Ovary (tissue), 9 donors: ENCODE measurements around the gene NRXN3. TPM values are rescaled to one million over a fixed set of nuclear protein-coding genes. Genes with fewer than 3 reads are reported as not detected.

Experiments used
- DNase-seq, 5 donors: peaks; one replicate each; pipeline ENCODE4 v3.0.0-alpha.2; 2019 to 2020
- H3K27ac ChIP-seq, 2 donors: fragments of 200-600 bp; one replicate each; pipeline versions ENCODE4 v1.5.1 to v1.8.0; 2019 to 2022
- H3K27me3 ChIP-seq: fragments of 200-600 bp; one replicate; pipeline ENCODE4 v1.8.0; 2022
- H3K36me3 ChIP-seq: fragments of 200-600 bp; sonication (generic); one replicate; pipeline ENCODE4 v1.5.1; 2019
- H3K4me1 ChIP-seq: one replicate; pipeline ENCODE4 v1.8.1; 2013; ENCODE audit warnings: mild to moderate bottlenecking, moderate library complexity; ENCODE audit not compliant: insufficient read depth
- H3K4me3 ChIP-seq: fragments of 200-600 bp; sonication (generic); one replicate; pipeline ENCODE4 v1.5.1; 2017
- H3K9me3 ChIP-seq, 2 donors: fragments of 200-600 bp in 1 of 2; sonication (generic) in 1 of 2; one replicate each; pipeline versions ENCODE4 v1.5.1 to v1.8.1; 2013 to 2019; ENCODE audit warnings: mild to moderate bottlenecking in 1 of 2, moderate library complexity in 1 of 2
- EP300 ChIP-seq: sonication (generic); formaldehyde crosslinking; IDR thresholded peaks from one replicate; pipeline ENCODE4 v1.6.1; 2017; ENCODE audit warnings: antibody characterized with exemption
- POLR2A ChIP-seq: fragments of 450-650 bp; IDR thresholded peaks from one replicate; pipeline ENCODE4 v1.6.1; 2017; ENCODE audit warnings: antibody characterized with exemption, mild to moderate bottlenecking, moderate library complexity
- WGBS, 3 donors: extraction: QIAGEN DNeasy Blood & Tissue Kit in 1 of 3; methylation state at CpG; one replicate each; pipeline versions ENCODE4 v1.1.5 to v1.1.7; 2013 to 2017; 5-methylcytosine and 5-hydroxymethylcytosine counted together
- intact Hi-C, 4 donors: fragments of 100-400 bp; cut with DNase I; formaldehyde crosslinking; loops; one replicate each; pipeline versions ENCODE4 v1.11.0 to v1.15.1; 2022 to 2023
- polyA plus RNA-seq, 2 donors: library from polyadenylated mRNA; stranded (reverse); fragments of 200-250 nt in 1 of 2; fragments of 350-450 nt in 1 of 2; fragmentation: Illumina TruSeq in 1 of 2; extraction: RNeasy Lipid Tissue Mini Kit (QIAGEN cat#74804) in 1 of 2; gene quantifications; one replicate each; pipeline ENCODE4 v1.2.3, GENCODE V29; 2013 to 2014
- total RNA-seq, 7 donors: library from RNA; depleted of rRNA in 2 of 7; stranded (reverse); fragments of >200 nt in 2 of 7; fragmentation: NEBNext Ultra II Directional in 3 of 7; extraction: Animal tissue kit (Norgen Biotek cat#: 25700) in 3 of 7; gene quantifications; one replicate each; pipeline versions ENCODE4 v1.1.0 to v1.2.4, GENCODE V29; 2016 to 2023
- TF ChIP-seq, protein P1 (sequence below), 3 donors: fragments of 450-650 bp in 2 of 3; fragments of 200-600 bp in 1 of 3; IDR thresholded peaks; one replicate each; pipeline versions ENCODE4 v1.5.1 to v1.8.0; 2016 to 2022; ENCODE audit warnings: antibody characterized with exemption in 3 of 3, mild to moderate bottlenecking in 1 of 3
- donor health status: DM: no; HTN: no; CAD: no; lungs with moderate emphysema.
- donor health status: DM: no; HTN: no; CAD: no.
- donor health status: Bipolar disorder and iron deficiency.
- donor health status: DM: yes; HTN: yes; CAD: no.
- donor health status: DM: no; HTN: no; CAD: no.
- donor health status: DM: yes; HTN: yes; CAD: no.

NRXN3 gene
- total and polyA plus RNA-seq, 9 donors: 0.28 to 6.2 (median 0.82) TPM

DNA sequence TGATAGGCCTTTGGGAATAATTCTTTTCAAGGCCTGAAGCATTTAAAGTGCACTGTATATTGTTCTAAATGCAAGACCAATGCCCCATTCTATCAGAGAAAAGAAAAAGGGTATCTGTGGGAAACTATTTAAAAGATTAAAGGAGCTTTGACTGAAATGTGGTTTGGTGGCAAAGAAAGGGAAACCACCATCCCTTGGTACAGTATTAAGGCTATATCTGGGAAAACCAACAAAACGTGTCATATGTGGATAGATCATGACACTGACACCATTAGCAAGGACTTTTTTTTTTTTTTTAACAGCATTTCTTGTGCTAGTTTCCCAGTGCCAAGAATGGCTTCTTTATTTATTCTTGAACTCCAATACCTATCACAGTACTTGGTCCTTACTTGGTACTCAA is 1150.4 kb downstream of the NRXN3 start:
- no peak for TF ChIP-seq POLR2A
- no peak for TF ChIP-seq EP300
- TF ChIP-seq, protein P1, sequence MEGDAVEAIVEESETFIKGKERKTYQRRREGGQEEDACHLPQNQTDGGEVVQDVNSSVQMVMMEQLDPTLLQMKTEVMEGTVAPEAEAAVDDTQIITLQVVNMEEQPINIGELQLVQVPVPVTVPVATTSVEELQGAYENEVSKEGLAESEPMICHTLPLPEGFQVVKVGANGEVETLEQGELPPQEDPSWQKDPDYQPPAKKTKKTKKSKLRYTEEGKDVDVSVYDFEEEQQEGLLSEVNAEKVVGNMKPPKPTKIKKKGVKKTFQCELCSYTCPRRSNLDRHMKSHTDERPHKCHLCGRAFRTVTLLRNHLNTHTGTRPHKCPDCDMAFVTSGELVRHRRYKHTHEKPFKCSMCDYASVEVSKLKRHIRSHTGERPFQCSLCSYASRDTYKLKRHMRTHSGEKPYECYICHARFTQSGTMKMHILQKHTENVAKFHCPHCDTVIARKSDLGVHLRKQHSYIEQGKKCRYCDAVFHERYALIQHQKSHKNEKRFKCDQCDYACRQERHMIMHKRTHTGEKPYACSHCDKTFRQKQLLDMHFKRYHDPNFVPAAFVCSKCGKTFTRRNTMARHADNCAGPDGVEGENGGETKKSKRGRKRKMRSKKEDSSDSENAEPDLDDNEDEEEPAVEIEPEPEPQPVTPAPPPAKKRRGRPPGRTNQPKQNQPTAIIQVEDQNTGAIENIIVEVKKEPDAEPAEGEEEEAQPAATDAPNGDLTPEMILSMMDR (IDR thresholded peaks at IDR 0.05): no peak
- no peaks in the 10 kb centered on the region for H3K9me3 ChIP-seq
- H3K4me3 ChIP-seq: no peak overlapping the region
- WGBS, 3 donors: 55 to 64% (median 60%) methylated on average over 1 of the region's 1 CpG
- no peaks in the 10 kb centered on the region for H3K36me3 ChIP-seq
- no peak for DNase-seq
- intact Hi-C loops: no loop called here
- no peaks in the 10 kb centered on the region for H3K4me1 ChIP-seq
- H3K27me3 ChIP-seq: no peaks in the 10 kb centered on the region
- H3K27ac ChIP-seq: no peak overlapping the region

DNA sequence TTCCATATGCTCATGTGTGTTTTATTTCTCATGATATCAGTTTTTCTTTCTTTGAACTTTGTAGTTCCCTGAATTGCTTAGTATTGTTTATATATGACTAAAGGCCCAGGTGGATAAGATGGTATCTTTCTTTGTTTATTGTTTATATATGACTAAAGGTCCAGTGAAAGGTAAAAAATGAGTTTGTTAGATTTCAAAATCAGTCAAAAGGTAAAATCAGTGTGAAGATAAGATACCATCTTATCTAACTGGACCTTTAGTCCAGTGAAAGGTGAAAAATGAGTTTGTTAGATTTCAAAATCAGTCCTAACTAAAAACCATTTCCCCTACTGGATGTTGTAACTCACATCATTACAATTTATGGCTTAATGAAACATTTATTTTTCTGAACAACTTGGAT is 1150.9 kb downstream of the NRXN3 start:
- DNase-seq: no peak
- TF ChIP-seq EP300: no peak
- TF ChIP-seq, protein P1 (IDR thresholded peaks at IDR 0.05): no peak
- TF ChIP-seq POLR2A: no peak
- no peaks in the 10 kb centered on the region for H3K36me3 ChIP-seq
- H3K9me3 ChIP-seq: no peaks in the 10 kb centered on the region
- H3K4me3 ChIP-seq: no peak overlapping the region
- intact Hi-C loops: no loop called here
- H3K27me3 ChIP-seq: no peaks in the 10 kb centered on the region
- H3K4me1 ChIP-seq: no peaks in the 10 kb centered on the region
- H3K27ac ChIP-seq: no peak overlapping the region

DNA sequence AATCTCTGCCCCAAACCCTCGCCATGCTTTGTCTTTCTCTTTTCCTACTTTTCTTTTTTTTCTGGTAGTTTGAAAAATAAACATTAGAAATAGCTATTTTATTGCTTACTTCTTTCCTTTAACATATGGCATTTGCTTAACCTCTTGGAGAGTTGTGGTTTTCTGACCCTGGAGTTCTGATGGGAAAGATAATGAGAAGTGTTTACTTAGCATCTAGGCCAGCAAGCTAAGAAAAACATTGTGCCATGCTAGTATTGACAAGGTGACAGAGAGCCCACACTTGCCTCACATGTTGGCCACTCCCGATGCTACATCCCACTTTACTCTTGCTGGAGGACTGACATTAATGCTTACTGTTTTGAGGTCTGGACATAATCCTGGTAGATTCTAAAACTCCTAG is 1154.9 kb downstream of the NRXN3 start:
- 44 to 68% (median 52%) methylated on average over 2 of the region's 2 CpGs for WGBS, 3 donors
- TF ChIP-seq, protein P1 (IDR thresholded peaks at IDR 0.05): no peak
- TF ChIP-seq POLR2A (no peak), EP300 (no peak)
- Histone ChIP-seq H3K4me1 (no peaks in the 10 kb centered on the region), H3K9me3 (no peaks in the 10 kb centered on the region), H3K4me3 (no peak overlapping the region), H3K36me3 (no peaks in the 10 kb centered on the region), H3K27me3 (no peaks in the 10 kb centered on the region), H3K27ac (no peak overlapping the region)
- intact Hi-C loops: no loop called here
- no peak for DNase-seq

DNA sequence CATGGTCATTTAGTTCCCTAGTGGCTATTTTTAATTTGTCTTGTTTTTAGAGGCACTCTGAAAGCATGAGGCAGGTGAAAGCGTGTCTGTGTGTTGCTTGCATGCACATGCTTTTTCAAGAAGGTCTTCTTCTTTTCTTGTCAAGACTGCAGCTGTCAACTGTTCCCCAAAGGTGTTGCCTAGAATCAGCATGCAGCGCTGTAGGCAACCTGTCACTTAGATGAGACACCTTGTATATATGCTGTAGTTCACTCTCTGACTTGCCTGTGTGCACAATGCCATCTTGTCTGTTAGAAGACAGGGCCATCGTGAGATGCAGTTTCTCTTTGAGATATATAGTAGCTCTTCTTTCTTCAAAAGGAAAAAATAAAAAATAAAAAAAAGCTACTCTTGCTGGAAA is 1155.4 kb downstream of the NRXN3 start:
- TF ChIP-seq, protein P1 (IDR thresholded peaks at IDR 0.05): no peak
- TF ChIP-seq EP300: no peak
- TF ChIP-seq POLR2A: no peak
- Histone ChIP-seq H3K9me3 (no peaks in the 10 kb centered on the region), H3K4me3 (no peak overlapping the region), H3K36me3 (no peaks in the 10 kb centered on the region), H3K4me1 (no peaks in the 10 kb centered on the region), H3K27me3 (no peaks in the 10 kb centered on the region), H3K27ac (no peak overlapping the region)
- intact Hi-C loops: no loop called here
- no peak for DNase-seq
- WGBS, 3 donors: 78 to 91% (median 82%) methylated on average over 3 of the region's 3 CpGs

DNA sequence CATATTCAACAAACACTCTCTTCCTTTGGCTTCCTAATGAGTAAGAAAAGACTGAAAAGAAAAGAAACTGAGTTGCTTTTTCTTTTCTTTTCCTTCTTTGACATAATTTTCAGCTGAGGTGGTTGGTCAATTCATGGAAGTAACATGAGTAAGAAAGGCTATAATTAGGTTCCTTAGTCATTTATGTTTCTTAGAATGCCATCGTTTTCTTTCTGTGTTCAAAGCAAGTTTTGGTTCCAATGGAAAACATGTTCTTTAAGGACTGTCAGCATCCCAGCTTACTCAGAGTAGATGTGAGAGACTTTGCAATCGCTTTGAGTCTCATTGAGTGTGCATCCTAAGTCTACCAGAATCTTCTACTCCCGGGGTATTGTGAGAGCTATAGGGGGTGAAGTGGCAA is 1158.7 kb downstream of the NRXN3 start:
- Histone ChIP-seq H3K4me3 (no peak overlapping the region), H3K36me3 (no peaks in the 10 kb centered on the region), H3K9me3 (no peaks in the 10 kb centered on the region), H3K27me3 (no peaks in the 10 kb centered on the region), H3K27ac (no peak overlapping the region), H3K4me1 (no peaks in the 10 kb centered on the region)
- intact Hi-C loops: no loop called here
- TF ChIP-seq EP300 (no peak), POLR2A (no peak)
- TF ChIP-seq, protein P1 (IDR thresholded peaks at IDR 0.05): no peak
- 62 to 78% (median 73%) methylated on average over 3 of the region's 3 CpGs for WGBS, 3 donors
- no peak for DNase-seq
